H9 (cell line): ENCODE measurements around the gene HOXD8. TPM values are rescaled to one million over a fixed set of nuclear protein-coding genes. Genes with fewer than 3 reads are reported as not detected.

Source experiments
- DNase-seq: peaks from one replicate; pipeline ENCODE4 v3.0.0-alpha.2; 2017
- H2AFZ ChIP-seq: one replicate; pipeline ENCODE4 v1.6.1; 2013; ENCODE audit warnings: mild to moderate bottlenecking, low read length, control low read depth, moderate library complexity
- H2AK5ac ChIP-seq: 2 replicates; pipeline ENCODE4 v1.6.1; 2013; ENCODE audit warnings: low read length, control low read depth, mixed read lengths; ENCODE audit not compliant: insufficient read length
- H2BK120ac ChIP-seq: one replicate; pipeline ENCODE4 v1.6.1; 2013; ENCODE audit warnings: low read depth, mild to moderate bottlenecking, low read length, control low read depth, inconsistent platforms; ENCODE audit not compliant: poor library complexity, severe bottlenecking
- H2BK12ac ChIP-seq: 2 replicates; pipeline ENCODE4 v1.6.1; 2013; ENCODE audit warnings: low read length, control low read depth, mixed read lengths, low read depth; ENCODE audit not compliant: insufficient read length
- H2BK15ac ChIP-seq: 2 replicates; pipeline ENCODE4 v1.6.1; 2013; ENCODE audit warnings: low read depth, low read length, control low read depth
- H2BK20ac ChIP-seq: one replicate; pipeline ENCODE4 v1.6.1; 2013; ENCODE audit warnings: low read depth, mild to moderate bottlenecking, low read length, control low read depth, inconsistent platforms; ENCODE audit not compliant: poor library complexity, severe bottlenecking
- H2BK5ac ChIP-seq: 2 replicates; pipeline ENCODE4 v1.6.1; 2013; ENCODE audit warnings: low read length, control low read depth, mixed read lengths; ENCODE audit not compliant: insufficient read length
- H3K14ac ChIP-seq: 2 replicates; pipeline ENCODE4 v1.6.1; 2013; ENCODE audit warnings: low read length, control low read depth; ENCODE audit not compliant: insufficient read depth
- H3K18ac ChIP-seq: 2 replicates; pipeline ENCODE4 v1.6.1; 2013; ENCODE audit warnings: low read depth, mild to moderate bottlenecking, mixed read lengths, low read length, control low read depth; ENCODE audit not compliant: insufficient read length
- H3K23ac ChIP-seq: 2 replicates; pipeline ENCODE4 v1.6.1; 2013; ENCODE audit warnings: low read length, control low read depth, mixed read lengths, low read depth; ENCODE audit not compliant: insufficient read length
- H3K23me2 ChIP-seq: 2 replicates; pipeline ENCODE4 v1.6.1; 2013; ENCODE audit warnings: low read depth, mild to moderate bottlenecking, mixed read lengths, low read length, control low read depth; ENCODE audit not compliant: insufficient read length, poor library complexity, severe bottlenecking
- H3K27ac ChIP-seq: 2 replicates; pipeline ENCODE4 v1.5.1; 2013; ENCODE audit warnings: low read length, control low read depth, mixed read lengths, low read depth; ENCODE audit not compliant: insufficient read length
- H3K27me3 ChIP-seq: 2 replicates; pipeline ENCODE4 v1.6.1; 2013; ENCODE audit warnings: low read length, control low read depth, inconsistent platforms; ENCODE audit not compliant: insufficient read depth
- H3K4ac ChIP-seq: 2 replicates; pipeline ENCODE4 v1.6.1; 2013; ENCODE audit warnings: low read depth, mild to moderate bottlenecking, control low read depth, inconsistent platforms, low read length, moderate library complexity
- H3K4me1 ChIP-seq: 2 replicates; pipeline ENCODE4 v1.6.1; 2013; ENCODE audit warnings: low read length, control low read depth, inconsistent platforms; ENCODE audit not compliant: insufficient read depth
- H3K4me2 ChIP-seq: 2 replicates; pipeline ENCODE4 v1.6.1; 2013; ENCODE audit warnings: low read length, control low read depth, mixed read lengths; ENCODE audit not compliant: insufficient read length, insufficient read depth
- H3K56ac ChIP-seq: 2 replicates; pipeline ENCODE4 v1.6.1; 2013; ENCODE audit warnings: low read depth, mild to moderate bottlenecking, mixed read lengths, low read length, control low read depth; ENCODE audit not compliant: insufficient read length
- H3K79me1 ChIP-seq: 2 replicates; pipeline ENCODE4 v1.6.1; 2013; ENCODE audit warnings: low read depth, mild to moderate bottlenecking, moderate library complexity, low read length, control low read depth, inconsistent platforms; ENCODE audit not compliant: insufficient read depth, poor library complexity, severe bottlenecking
- H3K79me2 ChIP-seq: 2 replicates; pipeline ENCODE4 v1.6.1; 2013; ENCODE audit warnings: low read length, control low read depth, inconsistent platforms; ENCODE audit not compliant: insufficient read depth
- H3K9ac ChIP-seq: 2 replicates; pipeline ENCODE4 v1.6.1; 2013; ENCODE audit warnings: low read length, control low read depth, mixed read lengths; ENCODE audit not compliant: insufficient read length; ENCODE audit errors: extremely low read depth
- H3K9me3 ChIP-seq: one replicate; pipeline ENCODE4 v1.6.1; 2013; ENCODE audit warnings: low read depth, low read length, inconsistent platforms; ENCODE audit not compliant: control insufficient read depth
- H3T11ph ChIP-seq: one replicate; pipeline ENCODE4 v1.6.1; 2013; ENCODE audit warnings: mild to moderate bottlenecking, low read length, control low read depth, inconsistent platforms
- H4K20me1 ChIP-seq: one replicate; pipeline ENCODE4 v1.6.1; 2013; ENCODE audit not compliant: control insufficient read depth, insufficient read length, insufficient read depth
- H4K5ac ChIP-seq: 2 replicates; pipeline ENCODE4 v1.6.1; 2013; ENCODE audit warnings: low read depth, mild to moderate bottlenecking, mixed read lengths, low read length, control low read depth; ENCODE audit not compliant: insufficient read length
- H4K8ac ChIP-seq: replicated peaks from 2 replicates; pipeline ENCODE4 v1.6.1; 2013; ENCODE audit warnings: low read length, control low read depth, mixed read lengths, low read depth; ENCODE audit not compliant: insufficient read length
- H4K91ac ChIP-seq: 2 replicates; pipeline ENCODE4 v1.6.1; 2013; ENCODE audit warnings: low read depth, mild to moderate bottlenecking, moderate library complexity, mixed read lengths, low read length, control low read depth; ENCODE audit not compliant: insufficient read length
- H3K27ac Mint-ChIP-seq, 3 experiments: 2 replicates in 2 of 3; 3 replicates in 1 of 3; pipeline ENCODE4 v1.8.0; 2020 to 2021; ENCODE audit warnings: mixed read lengths in 3 of 3, mild to moderate bottlenecking in 1 of 3, moderate library complexity in 1 of 3
- H3K27me3 Mint-ChIP-seq: 2 replicates; pipeline ENCODE4 v1.8.0; 2021; ENCODE audit warnings: low read depth, mild to moderate bottlenecking, moderate library complexity, mixed read lengths
- H3K36me3 Mint-ChIP-seq, 3 experiments: 2 replicates in 2 of 3; 3 replicates in 1 of 3; pipeline ENCODE4 v1.8.0; 2020 to 2021; ENCODE audit warnings: low read depth in 3 of 3, mixed read lengths in 3 of 3; ENCODE audit not compliant: insufficient read depth in 1 of 3
- H3K4me1 Mint-ChIP-seq, 2 experiments: 2 replicates each; pipeline ENCODE4 v1.8.0; 2020; ENCODE audit warnings: mixed read lengths in 2 of 2
- H3K4me3 Mint-ChIP-seq, 2 experiments: 2 replicates in 1 of 2; 3 replicates in 1 of 2; pipeline ENCODE4 v1.8.0; 2020 to 2021; ENCODE audit warnings: mild to moderate bottlenecking in 2 of 2, mixed read lengths in 2 of 2, moderate library complexity in 1 of 2
- H3K9me3 Mint-ChIP-seq, 2 experiments: 2 replicates in 1 of 2; 3 replicates in 1 of 2; pipeline ENCODE4 v1.8.0; 2020; ENCODE audit warnings: mild to moderate bottlenecking in 2 of 2, mixed read lengths in 2 of 2, moderate library complexity in 1 of 2
- WGBS: extraction: QIAGEN DNeasy Blood & Tissue Kit; methylation state at CpG from one replicate; pipeline ENCODE4 v1.1.7; 2013; ENCODE audit warnings: missing lambda C conversion rate, low lambda C conversion rate, mixed read lengths; ENCODE audit not compliant: insufficient read length; ENCODE audit errors: extremely low coverage; 5-methylcytosine and 5-hydroxymethylcytosine counted together
- total RNA-seq: library from RNA; stranded (reverse); gene quantifications from 2 replicates; pipeline ENCODE4 v1.2.1, GENCODE V29; 2021
- TF ChIP-seq, protein P1 (sequence below): fragments of 200-600 bp; sonication (generic); conservative IDR thresholded peaks from 3 replicates; pipeline ENCODE4 v1.8.0; 2021; ENCODE audit warnings: antibody characterized with exemption, mild to moderate bottlenecking

The HOXD8 gene
- total RNA-seq, 1 experiment from 2014 or later = not detected

DNA sequence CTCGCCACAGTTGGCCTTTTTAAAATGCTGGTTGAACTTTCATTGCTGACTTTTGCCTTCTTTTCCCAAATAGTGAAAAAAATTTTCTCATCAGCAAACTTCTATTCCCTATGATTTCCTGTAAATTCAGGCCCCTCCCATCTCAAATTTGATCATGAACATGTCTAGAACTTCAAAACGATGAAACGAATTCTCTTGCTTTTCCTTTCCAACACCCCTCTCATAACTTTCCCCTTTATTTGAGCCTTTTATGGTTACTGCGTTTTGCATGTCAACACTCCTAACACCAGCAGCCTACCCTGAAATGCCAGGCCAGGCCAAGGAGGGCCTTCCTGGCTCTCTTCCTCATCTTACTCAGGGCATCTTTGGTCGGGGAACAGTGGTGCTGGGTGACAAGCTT, 38.6 kb upstream of the HOXD8 start:
- DNase-seq = no peak
- Histone ChIP-seq H2AK5ac (no peak overlapping the region), H3K23ac (no peak overlapping the region), H2BK120ac (no peak overlapping the region), H4K20me1 (no peaks in the 10 kb centered on the region), H3K9ac (no peak overlapping the region), H4K8ac (no peak overlapping the region), H3K18ac (no peak overlapping the region), H2BK20ac (no peak overlapping the region), H2BK5ac (no peak overlapping the region), H3K4me2 (no peak overlapping the region), H2BK15ac (no peak overlapping the region), H3K56ac (no peak overlapping the region), H3K14ac (no peak overlapping the region), H3K27ac (no peak overlapping the region), H4K91ac (no peak overlapping the region), H4K5ac (no peak overlapping the region), H3K27me3 (peaks cover 94% of the 10 kb centered on the region), H3K23me2 (no peaks in the 10 kb centered on the region), H3K79me1 (no peaks in the 10 kb centered on the region), H3T11ph (no peak overlapping the region), H3K4me1 (peaks cover 3% of the 10 kb centered on the region; the same call in 1 of the 2 replicates), H2BK12ac (no peak overlapping the region), H3K9me3 (no peaks in the 10 kb centered on the region), H2AFZ (no peak overlapping the region), H3K4ac (no peak overlapping the region), H3K79me2 (no peaks in the 10 kb centered on the region)
- H3K27me3 Mint-ChIP-seq = peaks cover 98% of the 10 kb centered on the region
- H3K4me3 Mint-ChIP-seq = no peak overlapping the region
- no peak overlapping the region; a peak in 1 of 7 replicates for H3K27ac Mint-ChIP-seq
- peaks cover 11 to 19% of the 10 kb centered on the region in 2 experiments; a peak in 4 of 5 replicates for H3K9me3 Mint-ChIP-seq
- peaks cover 11 to 23% of the 10 kb centered on the region in 2 experiments for H3K4me1 Mint-ChIP-seq
- H3K36me3 Mint-ChIP-seq = peaks cover 0 to 3% (median 0%) of the 10 kb centered on the region in 3 experiments; a peak in 2 of 7 replicates
- WGBS = no CpG with 5 or more reads among the region's 5 CpGs
- TF ChIP-seq, protein P1, sequence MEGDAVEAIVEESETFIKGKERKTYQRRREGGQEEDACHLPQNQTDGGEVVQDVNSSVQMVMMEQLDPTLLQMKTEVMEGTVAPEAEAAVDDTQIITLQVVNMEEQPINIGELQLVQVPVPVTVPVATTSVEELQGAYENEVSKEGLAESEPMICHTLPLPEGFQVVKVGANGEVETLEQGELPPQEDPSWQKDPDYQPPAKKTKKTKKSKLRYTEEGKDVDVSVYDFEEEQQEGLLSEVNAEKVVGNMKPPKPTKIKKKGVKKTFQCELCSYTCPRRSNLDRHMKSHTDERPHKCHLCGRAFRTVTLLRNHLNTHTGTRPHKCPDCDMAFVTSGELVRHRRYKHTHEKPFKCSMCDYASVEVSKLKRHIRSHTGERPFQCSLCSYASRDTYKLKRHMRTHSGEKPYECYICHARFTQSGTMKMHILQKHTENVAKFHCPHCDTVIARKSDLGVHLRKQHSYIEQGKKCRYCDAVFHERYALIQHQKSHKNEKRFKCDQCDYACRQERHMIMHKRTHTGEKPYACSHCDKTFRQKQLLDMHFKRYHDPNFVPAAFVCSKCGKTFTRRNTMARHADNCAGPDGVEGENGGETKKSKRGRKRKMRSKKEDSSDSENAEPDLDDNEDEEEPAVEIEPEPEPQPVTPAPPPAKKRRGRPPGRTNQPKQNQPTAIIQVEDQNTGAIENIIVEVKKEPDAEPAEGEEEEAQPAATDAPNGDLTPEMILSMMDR = no peak
